GM18519 (cell line): ENCODE results near the gene DLX1.
"Not testable (repeated sequence)": the region's sequence is repeated elsewhere in the genome, so short reads cannot be mapped to it uniquely, and the experiment has no call there.

Source experiments
- ATAC-seq: cut with Tn5 transposase; IDR thresholded peaks from one replicate; pipeline ENCODE4 v1.9.1; 2021; ENCODE audit warnings: mild to moderate bottlenecking, moderate library complexity; ENCODE audit not compliant: unreplicated experiment, low FRiP score

Gene DLX1

GRCh38 chr2:172085460-172086159, at the start of gene DLX1:
TSS of gene DLX1 (plus strand) at chr2:172085507. CDS start at chr2:172085678, 171 bp downstream.
- ATAC-seq = no peak

DNA sequence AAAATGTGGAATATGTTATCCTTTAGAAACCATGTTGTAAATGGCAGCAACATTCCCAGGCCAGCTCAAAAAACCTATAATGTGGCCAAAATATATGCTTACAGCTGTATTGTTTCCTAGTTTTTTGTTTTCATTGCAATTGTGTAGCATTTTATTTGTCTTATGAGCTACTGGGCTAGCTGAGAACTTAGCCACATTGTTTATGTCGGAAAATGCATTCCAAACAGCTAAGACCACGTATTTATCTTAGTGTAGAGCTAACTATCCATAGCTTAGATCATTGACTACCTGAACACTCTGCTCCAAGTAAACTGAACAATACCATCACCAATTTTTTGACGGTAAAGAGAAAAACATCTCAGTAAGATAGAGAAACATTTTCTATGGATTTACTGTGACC, 47.2 kb upstream of the DLX1 start:
- ATAC-seq = no peak

- no peak for ATAC-seq
These were observed 46.7 kb upstream of the DLX1 start for GRCh38 chr2:172038604-172039003.

DNA sequence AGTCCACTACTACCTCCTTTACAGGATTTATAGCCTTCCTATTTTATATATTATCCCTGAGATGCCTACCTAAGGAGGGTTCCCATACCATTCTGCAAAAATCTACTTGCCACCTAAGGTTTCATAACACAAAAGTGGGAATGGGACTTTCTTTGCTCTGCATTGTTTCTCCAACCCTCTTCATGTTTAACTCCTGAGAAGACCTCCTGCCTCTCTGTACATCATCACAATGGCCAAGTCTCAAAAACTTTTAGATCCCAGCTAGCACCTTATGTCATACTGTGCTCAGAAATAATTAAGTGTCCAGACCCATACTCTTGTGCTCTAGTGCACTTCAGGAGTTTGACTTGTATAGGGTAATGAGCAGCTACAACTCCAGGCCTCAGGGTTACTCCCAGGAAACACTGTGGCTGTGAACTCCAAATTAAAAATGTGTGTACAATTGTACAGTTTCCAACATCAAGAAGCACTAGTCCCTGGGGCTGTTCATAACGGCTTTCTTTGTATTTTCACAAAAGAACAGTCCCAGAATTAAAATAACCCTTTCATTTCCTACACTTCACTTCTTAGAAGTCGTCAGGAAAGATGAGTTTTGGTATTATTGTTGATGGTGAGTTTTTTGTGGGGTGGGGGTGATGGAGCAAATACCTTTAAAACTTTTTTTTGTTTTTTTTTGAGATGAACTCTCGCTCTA, 46.1 kb upstream of the DLX1 start:
- ATAC-seq = no peak

GRCh38 chr2:172040311-172040710, 45.0 kb upstream of the DLX1 start:
- ATAC-seq = no peak

GRCh38 chr2:172046080-172046678, 39.1 kb upstream of the DLX1 start:
- ATAC-seq = no peak

GRCh38 chr2:172046866-172047565, 38.3 kb upstream of the DLX1 start:
- ATAC-seq = no peak

DNA sequence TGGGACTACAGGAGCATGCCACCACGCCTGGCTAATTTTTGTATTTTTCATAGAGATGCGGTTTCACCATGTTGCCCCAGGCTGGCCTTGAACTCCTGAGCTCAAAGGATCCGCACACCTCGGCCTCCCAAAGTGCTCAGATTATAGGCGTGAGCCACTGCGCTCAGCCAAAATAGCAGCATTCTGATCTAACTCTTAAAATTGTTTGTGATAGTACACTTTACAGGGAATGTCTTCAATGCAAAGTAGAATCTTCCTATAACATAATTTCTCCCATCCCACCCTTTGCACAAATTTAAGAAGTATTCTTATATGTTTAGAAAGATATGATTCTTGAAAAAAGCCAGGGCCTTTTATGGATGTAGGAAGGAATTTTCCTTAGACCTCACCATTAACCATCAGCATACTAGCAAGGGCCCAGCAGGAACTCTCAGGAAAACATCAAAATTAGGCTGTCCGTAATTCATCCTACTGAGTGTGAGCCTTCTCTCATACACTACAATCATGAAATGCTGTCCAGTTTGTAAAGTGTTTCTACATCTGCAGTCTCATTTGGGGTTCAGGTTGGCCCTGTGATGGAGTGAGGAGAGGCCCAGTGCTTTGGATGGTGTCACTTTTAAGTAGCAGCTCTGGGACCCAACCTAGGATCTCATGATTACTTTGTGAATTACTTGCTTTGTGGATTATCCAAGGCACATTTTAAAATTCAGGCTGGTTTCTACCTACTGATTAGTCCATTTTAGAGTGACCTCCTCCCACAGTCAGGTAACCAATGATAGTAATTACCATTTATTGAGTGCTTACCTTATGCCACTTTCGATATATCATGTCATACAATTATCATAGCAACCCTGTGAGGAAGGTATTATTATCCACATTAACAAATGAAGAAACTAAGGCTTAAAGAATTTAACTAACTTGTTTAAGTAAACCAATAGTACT, 37.5 kb upstream of the DLX1 start:
- no peak for ATAC-seq

- no peak for ATAC-seq
These were observed 36.5 kb upstream of the DLX1 start for GRCh38 chr2:172048508-172049503.

DNA sequence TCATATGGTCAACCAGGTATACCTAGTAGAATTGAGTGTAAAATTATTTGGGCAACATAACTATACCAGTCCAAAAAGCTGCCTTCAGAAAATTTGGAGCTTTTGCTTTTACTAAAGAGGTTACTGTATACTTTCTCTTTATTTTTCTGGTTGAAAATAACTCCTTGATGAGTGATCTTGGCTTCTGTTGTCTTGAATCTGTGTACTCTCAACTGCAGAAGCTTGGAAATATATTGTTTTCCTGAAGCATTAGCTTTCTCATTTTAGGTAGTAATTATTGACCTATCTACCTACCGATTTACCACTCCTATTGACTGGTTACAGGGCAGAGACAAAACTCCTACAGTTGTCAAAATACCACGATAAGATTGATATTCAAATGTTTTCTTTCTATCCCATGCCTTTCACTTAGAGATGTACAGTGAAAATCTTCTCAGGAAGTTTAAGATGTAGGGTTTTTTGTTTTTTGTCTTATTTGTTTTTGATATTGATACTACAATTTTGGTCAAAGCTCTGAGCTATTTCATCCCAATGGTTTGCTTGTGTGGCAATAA, 35.7 kb upstream of the DLX1 start:
- no peak for ATAC-seq

GRCh38 chr2:172050479-172051125, 34.7 kb upstream of the DLX1 start:
- no peak for ATAC-seq

GRCh38 chr2:172052000-172052983, 33.0 kb upstream of the DLX1 start:
- ATAC-seq = no peak

GRCh38 chr2:172053486-172053885, 31.8 kb upstream of the DLX1 start:
- ATAC-seq = no peak

- no peak for ATAC-seq
These were observed 29.0 kb upstream of the DLX1 start for GRCh38 chr2:172056293-172056692.

- ATAC-seq = no peak
These were observed 26.6 kb upstream of the DLX1 start for GRCh38 chr2:172058660-172059059.

GRCh38 chr2:172060118-172060517, 25.2 kb upstream of the DLX1 start:
- not testable (repeated sequence) for ATAC-seq
